Activated gamma-delta T cell treated with anti-CD3 and anti-CD28 coated beads, Interleukin-2, amount 50 U/mL, for 16 hours (primary cell): Measurements from ENCODE around the gene TUBE1.
A peak's percentile ranks its signal among the peaks of the same experiment; 100 is the strongest.
"Not testable (repeated sequence)": the region's sequence is repeated elsewhere in the genome, so short reads cannot be mapped to it uniquely, and the experiment has no call there.

Experiments
- DNase-seq: peaks from one replicate; pipeline ENCODE4 v3.0.0-alpha.2; 2020; ENCODE audit warnings: low read depth

The TUBE1 gene, protein sequence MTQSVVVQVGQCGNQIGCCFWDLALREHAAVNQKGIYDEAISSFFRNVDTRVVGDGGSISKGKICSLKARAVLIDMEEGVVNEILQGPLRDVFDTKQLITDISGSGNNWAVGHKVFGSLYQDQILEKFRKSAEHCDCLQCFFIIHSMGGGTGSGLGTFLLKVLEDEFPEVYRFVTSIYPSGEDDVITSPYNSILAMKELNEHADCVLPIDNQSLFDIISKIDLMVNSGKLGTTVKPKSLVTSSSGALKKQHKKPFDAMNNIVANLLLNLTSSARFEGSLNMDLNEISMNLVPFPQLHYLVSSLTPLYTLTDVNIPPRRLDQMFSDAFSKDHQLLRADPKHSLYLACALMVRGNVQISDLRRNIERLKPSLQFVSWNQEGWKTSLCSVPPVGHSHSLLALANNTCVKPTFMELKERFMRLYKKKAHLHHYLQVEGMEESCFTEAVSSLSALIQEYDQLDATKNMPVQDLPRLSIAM

GRCh38 chr6:112087136-112087911 lies at the start of gene TUBE1, which contains the start of gene FAM229B:
Gene TUBE1 (minus strand): TSS chr6:112087482. CDS start chr6:112087434, 48 bp downstream.
Gene FAM229B (plus strand): TSS chr6:112087591. CDS start chr6:112099284, 11,693 bp downstream.
- DNase-seq: peak; percentile 79

DNA sequence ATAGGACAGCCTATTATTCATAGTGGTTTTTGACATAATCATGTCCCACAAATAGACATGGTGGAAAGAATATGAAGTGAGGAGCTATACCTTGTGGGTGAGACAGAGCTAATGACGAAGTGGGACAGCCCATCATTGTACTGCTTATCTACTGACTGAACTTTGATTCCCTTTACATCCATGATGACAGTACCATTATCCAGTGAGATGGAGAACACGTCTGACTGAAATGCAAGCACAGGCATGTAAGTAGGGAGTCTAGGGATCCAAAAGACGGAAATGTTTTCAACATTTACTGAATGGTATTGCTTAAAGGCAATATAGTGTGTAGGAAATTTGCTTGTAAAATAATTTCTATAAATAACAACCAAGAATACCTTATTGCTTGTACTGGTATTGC lies 43.6 kb upstream of the TUBE1 start:
- no peak for DNase-seq

GRCh38 chr6:112128208-112128607 lies 40.9 kb upstream of the TUBE1 start:
- DNase-seq: no peak

DNA sequence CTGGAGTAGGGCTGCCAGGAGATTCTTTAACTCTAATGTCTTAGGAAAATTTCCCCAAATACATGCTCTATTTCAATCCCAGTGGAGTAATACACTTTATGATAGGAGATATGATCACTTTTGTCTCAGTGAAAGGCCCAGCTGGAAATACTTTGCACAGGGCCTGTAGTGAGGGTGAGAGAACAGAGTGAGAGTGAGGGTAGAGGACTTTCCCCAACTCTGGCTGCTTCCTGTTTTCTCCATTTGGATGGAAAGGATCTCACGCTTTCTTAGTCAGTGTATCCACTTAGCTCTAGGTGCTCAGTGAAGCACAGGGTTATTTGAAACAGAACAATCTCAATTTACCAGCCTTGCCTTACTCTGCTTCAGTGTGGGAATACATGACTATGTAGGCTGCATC lies 36.7 kb upstream of the TUBE1 start:
- no peak for DNase-seq

GRCh38 chr6:112122756-112123155 lies 35.5 kb upstream of the TUBE1 start:
- DNase-seq: no peak

DNA sequence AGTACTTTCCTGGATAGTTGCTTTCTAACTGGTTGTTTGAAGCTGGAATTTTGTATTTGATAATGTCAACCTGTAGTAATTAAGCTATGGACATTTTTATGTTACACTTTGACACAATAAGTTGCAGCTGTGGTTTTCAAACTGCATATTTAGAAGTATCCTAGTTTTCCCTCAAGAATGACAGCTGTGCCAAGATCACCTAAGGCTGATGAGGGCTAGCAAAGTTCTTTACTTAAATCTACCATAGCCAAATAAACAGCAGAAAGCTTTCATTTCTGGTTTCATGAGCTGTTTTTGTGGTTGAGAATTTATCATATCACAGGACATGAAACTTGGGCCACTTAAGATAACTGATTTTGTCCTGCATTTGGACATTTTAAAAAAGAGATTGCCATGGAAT lies 30.8 kb upstream of the TUBE1 start:
- DNase-seq: no peak

DNA sequence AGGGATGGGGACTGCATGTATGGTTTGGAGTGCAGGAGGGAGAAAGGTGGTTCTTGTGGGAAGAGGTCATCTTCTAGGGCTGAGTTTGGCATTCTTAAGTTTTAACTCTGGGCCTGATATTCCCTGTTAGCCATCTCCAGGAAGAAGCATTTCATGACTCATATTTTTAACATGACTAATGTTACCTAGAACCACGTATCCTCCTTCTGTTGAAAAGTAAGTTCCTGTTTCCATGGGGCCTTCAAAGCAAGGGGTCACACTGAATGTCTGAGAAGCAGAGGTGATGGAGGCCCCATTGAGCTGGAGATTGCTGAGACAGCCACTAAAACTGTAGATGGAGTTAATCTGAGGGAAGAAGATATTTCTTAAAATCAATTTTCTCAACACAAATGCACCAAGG lies 30.3 kb upstream of the TUBE1 start:
- no peak for DNase-seq

- DNase-seq: no peak
These were observed 28.9 kb upstream of the TUBE1 start for GRCh38 chr6:112116221-112116620.

- DNase-seq: no peak
These were observed 27.4 kb upstream of the TUBE1 start for GRCh38 chr6:112114577-112115223.

DNA sequence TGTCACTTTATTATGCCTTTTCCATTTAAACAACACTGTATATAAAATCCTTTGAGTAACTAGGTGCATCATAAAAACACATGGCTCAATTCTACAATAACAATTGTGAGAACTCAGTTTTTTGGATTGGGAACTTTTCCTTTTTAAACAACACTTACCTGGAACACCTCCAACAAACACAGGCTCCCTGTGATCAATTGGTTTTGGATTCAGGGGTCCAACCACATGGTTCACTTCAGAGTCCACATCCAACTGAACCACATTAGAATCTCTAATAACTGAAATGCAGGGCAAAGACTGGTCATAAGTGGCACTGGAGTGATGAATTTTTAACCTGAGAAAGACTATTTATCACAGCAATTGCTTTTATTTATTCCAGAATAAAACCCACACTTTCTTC lies 26.6 kb upstream of the TUBE1 start:
- DNase-seq: no peak

- no peak for DNase-seq
These were observed 26.1 kb upstream of the TUBE1 start for GRCh38 chr6:112113431-112113830.

GRCh38 chr6:112109262-112109661 lies 22.0 kb upstream of the TUBE1 start:
- no peak for DNase-seq

DNA sequence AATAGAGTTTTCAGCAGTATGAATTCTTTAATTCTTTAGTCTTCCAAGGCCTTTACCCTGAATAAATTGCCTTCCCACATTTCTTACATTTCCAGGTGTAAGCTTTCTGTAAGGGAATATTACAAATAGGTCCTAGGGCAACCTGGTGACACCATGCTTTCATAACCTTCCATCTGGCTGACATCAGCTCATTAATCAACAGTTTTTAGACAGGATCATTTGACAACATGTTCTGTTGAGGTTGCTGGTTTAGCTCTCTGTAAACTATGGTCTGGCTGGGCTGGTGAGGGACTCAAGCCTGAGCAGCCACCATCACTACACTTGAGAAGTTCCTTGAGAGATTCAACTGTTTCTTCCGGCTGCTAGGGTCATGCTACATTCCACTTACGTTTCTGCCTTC lies 19.3 kb upstream of the TUBE1 start:
- DNase-seq: no peak

- not testable (repeated sequence) for DNase-seq
These were observed 18.7 kb upstream of the TUBE1 start for GRCh38 chr6:112106026-112106425.

GRCh38 chr6:112100561-112100960 lies 13.3 kb upstream of the TUBE1 start:
- no peak for DNase-seq

DNA sequence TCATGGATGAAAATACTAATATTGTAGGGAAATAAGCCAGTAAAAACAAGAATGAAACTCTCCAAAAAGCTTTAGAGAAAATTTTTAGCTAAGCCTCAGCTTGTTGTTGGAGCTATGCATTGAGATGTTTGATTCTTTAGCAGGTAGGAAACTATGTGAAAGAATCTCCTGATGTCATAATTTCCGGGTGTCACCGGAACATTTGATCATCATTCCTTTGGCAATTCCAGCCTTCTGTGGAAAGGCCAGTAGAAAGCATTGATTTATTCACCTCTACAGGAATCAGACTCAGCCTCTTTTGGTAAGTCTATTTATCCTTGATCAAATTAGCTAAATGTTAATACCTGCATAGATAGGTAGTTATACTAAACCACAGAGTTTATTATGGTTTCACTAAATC lies 9.6 kb upstream of the TUBE1 start:
- DNase-seq: no peak

DNA sequence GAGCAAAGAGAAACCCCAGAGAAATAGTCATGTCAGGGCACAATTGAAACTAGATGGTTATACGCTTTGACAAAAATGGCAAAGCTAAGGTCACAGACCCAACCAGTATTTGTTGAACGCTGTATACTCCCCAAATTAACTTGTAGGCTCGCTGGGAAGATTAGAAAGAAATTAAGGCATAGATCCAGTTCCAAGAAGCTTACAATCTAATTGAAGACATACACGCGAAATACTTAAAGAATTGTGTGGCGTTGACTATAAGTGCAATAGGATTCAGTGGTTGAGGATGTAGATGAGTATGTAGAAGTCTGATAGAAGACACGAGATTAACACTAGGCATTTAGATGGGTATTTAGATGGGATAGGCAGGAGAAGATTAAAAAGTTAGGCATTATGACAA lies 634 bp upstream of the TUBE1 start:
- no peak for DNase-seq

DNA sequence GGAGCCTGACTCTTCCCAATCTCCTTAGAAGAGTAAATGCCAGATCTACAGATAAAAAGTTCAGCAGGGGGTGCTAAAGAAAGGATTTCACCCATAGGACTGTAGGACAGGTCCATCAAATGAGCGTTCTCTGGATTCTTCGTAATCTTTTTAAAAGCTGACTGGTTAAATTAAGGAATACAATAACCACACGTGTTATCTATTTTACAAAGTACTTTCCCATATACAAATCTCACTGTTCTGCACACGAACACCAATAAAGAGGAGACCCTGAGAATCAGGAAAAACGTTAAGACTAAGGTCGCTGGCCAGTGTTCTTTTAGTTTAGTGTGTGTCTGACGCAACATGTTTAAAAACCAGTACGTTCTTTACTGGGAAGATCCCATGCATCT lies 542 bp downstream of the TUBE1 start:
- DNase-seq: no peak

DNA sequence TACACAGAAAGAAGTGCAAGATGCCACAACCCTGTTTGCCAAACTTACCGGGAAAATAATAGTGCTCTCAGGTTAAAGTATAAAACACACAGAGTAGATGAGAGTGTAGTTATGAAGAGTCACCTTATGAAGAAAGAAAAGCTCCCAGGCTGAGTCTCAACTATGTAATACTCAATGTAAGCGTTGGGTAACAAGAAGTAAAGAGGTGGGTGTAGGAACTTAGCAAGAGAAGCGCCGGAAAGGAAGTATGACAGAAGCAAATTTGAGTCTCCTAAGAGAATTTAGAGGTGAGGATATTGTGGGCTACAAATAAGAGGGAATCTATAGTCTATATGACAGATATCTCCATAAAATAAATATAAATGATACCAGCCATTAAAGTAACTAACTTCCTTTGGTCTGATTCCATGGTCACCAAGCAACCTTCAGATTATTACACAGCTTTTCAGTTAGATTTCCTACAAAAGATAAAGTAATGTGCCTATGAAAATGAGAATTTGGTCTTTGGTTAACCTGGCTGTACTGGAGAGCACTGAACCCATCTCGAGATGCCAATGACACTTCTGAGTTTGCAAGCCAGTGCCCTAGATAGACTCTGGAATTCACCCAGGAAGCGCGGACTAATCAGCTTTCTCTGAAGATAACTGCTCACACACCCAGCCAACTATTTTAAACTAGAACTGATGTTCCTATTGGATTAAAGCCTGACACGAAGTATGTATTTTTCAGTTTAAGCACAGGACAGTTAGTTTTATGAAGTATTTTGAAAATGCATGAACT lies 1.8 kb downstream of the TUBE1 start:
- DNase-seq: no peak

DNA sequence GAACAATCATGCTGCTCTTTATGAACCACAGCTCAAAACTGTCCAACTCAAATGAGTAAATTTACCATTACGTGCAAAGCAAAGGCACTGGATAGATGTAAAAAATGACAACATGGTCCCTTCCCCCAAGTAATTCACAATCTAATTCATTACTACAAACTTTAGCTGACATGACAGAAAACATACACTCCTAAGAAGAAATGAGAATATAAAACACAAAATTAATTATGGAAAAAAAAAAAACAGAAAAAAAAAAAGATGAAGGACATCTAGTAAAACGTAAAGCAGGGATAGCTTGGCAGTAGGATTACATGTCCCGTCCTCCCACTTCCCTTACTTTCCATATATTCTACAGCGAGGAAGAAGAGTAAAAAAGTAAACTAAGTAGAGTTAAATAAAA lies 5.7 kb downstream of the TUBE1 start:
- DNase-seq: no peak

- no peak for DNase-seq
These were observed 20.7 kb downstream of the TUBE1 start for GRCh38 chr6:112066606-112067005.

DNA sequence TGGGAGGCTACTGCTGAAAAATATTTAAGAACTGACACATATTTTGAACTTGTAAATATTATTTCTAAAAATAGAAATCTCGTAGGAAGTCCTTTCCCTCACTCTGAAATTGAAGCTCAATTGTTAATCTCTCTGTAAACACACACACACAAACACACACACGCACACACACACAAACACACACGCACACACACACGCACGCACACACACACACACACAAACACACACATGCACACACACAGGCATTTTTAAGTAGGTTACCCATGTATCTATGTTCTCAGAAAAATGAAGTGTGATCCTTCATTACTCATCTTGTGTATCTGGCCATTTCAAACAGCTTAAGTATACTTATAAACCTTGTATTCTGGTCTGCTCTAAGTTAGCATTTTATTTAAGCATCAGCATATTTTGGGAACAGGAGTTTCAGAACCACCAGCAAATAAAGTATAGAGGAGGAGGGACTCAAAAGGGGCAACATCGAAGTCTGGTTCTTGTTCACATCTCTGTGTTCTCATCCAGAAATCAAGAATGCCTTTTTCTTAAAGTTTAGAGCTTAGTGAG lies 21.8 kb downstream of the TUBE1 start:
- no peak for DNase-seq
